OCI-LY1 (cell line): ENCODE data around the gene KCNMB4.

ENCODE experiments used
- H2AFZ ChIP-seq: fragments of 200-600 bp; sonication (generic), shearing (Covaris generic); 2 replicates; pipeline ENCODE4 v1.6.0; 2014; ENCODE audit warnings: antibody characterized with exemption, mild to moderate bottlenecking, low read length
- H3F3A ChIP-seq: fragments of 200-600 bp; sonication (generic), shearing (Covaris generic); 2 replicates; pipeline ENCODE4 v1.6.0; 2014; ENCODE audit warnings: mild to moderate bottlenecking, antibody characterized with exemption, low read length, moderate library complexity; ENCODE audit not compliant: insufficient read depth
- H3K27ac ChIP-seq: fragments of 200-600 bp; sonication (generic); 2 replicates; pipeline ENCODE4 v1.5.1; 2014; ENCODE audit warnings: low read length, mixed run types, mild to moderate bottlenecking, low read depth; ENCODE audit not compliant: poor library complexity, severe bottlenecking
- H3K27me3 ChIP-seq: fragments of 200-600 bp; sonication (generic); 2 replicates; pipeline ENCODE4 v1.6.0; 2014; ENCODE audit warnings: antibody characterized with exemption, mild to moderate bottlenecking, low read length, moderate library complexity; ENCODE audit not compliant: insufficient read depth
- H3K36me3 ChIP-seq: fragments of 200-600 bp; sonication (generic); 2 replicates; pipeline ENCODE4 v1.6.1; 2014; ENCODE audit warnings: mild to moderate bottlenecking, antibody characterized with exemption, low read length, moderate library complexity, mixed read lengths; ENCODE audit not compliant: insufficient read depth
- H3K4me1 ChIP-seq: fragments of 200-600 bp; sonication (generic); 2 replicates; pipeline ENCODE4 v1.5.1; 2014; ENCODE audit warnings: mild to moderate bottlenecking, low read length, moderate library complexity; ENCODE audit not compliant: insufficient read depth, severe bottlenecking
- H3K4me2 ChIP-seq: fragments of 200-600 bp; sonication (generic), shearing (Covaris generic); 2 replicates; pipeline ENCODE4 v1.6.1; 2014; ENCODE audit warnings: low read length
- H3K4me3 ChIP-seq: fragments of 200-600 bp; sonication (generic); 2 replicates; pipeline ENCODE4 v1.5.1; 2014; ENCODE audit warnings: low read length, low read depth, mild to moderate bottlenecking, mixed read lengths; ENCODE audit not compliant: poor library complexity, severe bottlenecking
- H3K79me2 ChIP-seq: fragments of 200-600 bp; shearing (Covaris generic); 2 replicates; pipeline ENCODE4 v1.6.1; 2016; ENCODE audit warnings: mixed run types, low read length, mixed read lengths; ENCODE audit not compliant: insufficient read depth
- H3K9ac ChIP-seq: fragments of 200-600 bp; sonication (generic), shearing (Covaris generic); 2 replicates; pipeline ENCODE4 v1.6.1; 2014; ENCODE audit warnings: mild to moderate bottlenecking, low read length, mixed read lengths
- H3K9me2 ChIP-seq: fragments of 200-600 bp; sonication (generic), shearing (Covaris generic); 2 replicates; pipeline ENCODE4 v1.6.1; 2014; ENCODE audit warnings: low read depth, mild to moderate bottlenecking, low read length, mixed read lengths
- H3K9me3 ChIP-seq: fragments of 200-600 bp; shearing (Covaris generic); 2 replicates; pipeline ENCODE4 v1.6.1; 2014; ENCODE audit warnings: low read length, mixed read lengths
- H4K20me1 ChIP-seq: fragments of 200-600 bp; sonication (generic), shearing (Covaris generic); 2 replicates; pipeline ENCODE4 v1.6.0; 2016; ENCODE audit warnings: mild to moderate bottlenecking, low read length; ENCODE audit not compliant: insufficient read depth
- EZH2 ChIP-seq: fragments of 200-600 bp; sonication (generic), shearing (Covaris generic); IDR thresholded peaks from 2 replicates; pipeline ENCODE4 v1.8.0; 2017; ENCODE audit warnings: borderline replicate concordance, mixed run types, mild to moderate bottlenecking, antibody characterized with exemption, low read length, moderate library complexity, mixed read lengths
- TF ChIP-seq, protein P1 (sequence below): fragments of 200-600 bp; sonication (generic), shearing (Covaris generic); IDR thresholded peaks from 2 replicates; pipeline ENCODE4 v1.5.1; 2017; ENCODE audit warnings: mild to moderate bottlenecking, antibody characterized with exemption, low read length, moderate library complexity, mixed read lengths

Gene KCNMB4, protein sequence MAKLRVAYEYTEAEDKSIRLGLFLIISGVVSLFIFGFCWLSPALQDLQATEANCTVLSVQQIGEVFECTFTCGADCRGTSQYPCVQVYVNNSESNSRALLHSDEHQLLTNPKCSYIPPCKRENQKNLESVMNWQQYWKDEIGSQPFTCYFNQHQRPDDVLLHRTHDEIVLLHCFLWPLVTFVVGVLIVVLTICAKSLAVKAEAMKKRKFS

DNA sequence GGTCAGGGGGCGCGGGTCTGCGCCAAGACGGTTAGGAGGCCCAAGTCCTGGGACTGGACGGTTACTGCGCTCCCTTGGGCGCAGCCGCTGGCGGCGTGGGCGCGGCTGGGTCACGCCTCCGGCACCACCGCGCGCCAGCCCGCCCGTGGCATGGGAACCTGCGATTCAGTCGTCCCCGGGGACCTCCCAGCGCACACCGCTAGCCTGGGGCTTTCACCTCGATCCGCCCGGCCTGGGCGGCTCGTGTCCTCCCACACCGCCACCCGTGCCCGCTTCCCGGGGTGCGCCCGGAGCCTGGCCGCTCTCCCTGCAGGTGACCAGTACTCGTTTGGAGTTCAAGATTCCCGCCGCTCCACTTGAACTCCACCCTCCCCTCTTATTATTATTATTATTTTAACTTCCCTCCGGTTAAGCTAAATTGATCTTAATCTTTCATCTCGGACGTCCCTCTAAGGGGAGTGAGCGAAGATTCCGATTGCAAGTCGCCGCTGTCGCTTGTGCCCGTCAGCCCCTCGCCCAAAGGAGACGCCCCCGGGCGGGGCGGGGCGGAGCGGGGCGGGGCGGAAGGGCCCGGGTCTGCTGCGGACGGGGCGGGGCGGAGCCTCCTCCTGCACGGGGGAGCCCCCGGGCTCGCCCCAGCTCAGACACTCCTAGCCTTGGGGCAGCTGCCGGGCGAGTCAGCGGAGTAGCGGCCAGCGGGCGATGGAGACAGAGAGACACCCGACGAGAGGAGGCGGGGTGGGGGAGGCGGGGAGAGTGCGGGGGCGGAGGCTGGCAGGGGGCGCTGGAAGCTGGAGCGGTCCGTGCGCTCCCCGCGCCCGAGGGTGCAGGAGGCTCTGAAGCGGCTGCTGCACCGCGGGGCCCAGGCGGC lies at the start of gene KCNMB4:
TSS of gene KCNMB4 (plus strand) at position 643 of the 871 bp plus-strand sequence. CDS start 445 bp downstream, outside the sequence.
- Histone ChIP-seq H2AFZ (peak within 1 kb of the TSS; percentile 17; the same call in 1 of the 2 replicates), H3K9me2 (no peaks in the 10 kb centered on the region), H3K4me3 (peak within 1 kb of the TSS; percentile 85), H3F3A (peaks cover 4% of the 10 kb centered on the region; the same call in 1 of the 2 replicates), H4K20me1 (no peaks in the 10 kb centered on the region), H3K36me3 (no peaks in the 10 kb centered on the region), H3K9ac (peak within 1 kb of the TSS; percentile 78), H3K27ac (peak within 1 kb of the TSS; percentile 68), H3K4me1 (peaks cover 30% of the 10 kb centered on the region), H3K79me2 (peaks cover 30% of the 10 kb centered on the region), H3K27me3 (no peaks in the 10 kb centered on the region), H3K9me3 (no peaks in the 10 kb centered on the region), H3K4me2 (peak within 1 kb of the TSS; percentile 82)
- TF ChIP-seq, protein P1, sequence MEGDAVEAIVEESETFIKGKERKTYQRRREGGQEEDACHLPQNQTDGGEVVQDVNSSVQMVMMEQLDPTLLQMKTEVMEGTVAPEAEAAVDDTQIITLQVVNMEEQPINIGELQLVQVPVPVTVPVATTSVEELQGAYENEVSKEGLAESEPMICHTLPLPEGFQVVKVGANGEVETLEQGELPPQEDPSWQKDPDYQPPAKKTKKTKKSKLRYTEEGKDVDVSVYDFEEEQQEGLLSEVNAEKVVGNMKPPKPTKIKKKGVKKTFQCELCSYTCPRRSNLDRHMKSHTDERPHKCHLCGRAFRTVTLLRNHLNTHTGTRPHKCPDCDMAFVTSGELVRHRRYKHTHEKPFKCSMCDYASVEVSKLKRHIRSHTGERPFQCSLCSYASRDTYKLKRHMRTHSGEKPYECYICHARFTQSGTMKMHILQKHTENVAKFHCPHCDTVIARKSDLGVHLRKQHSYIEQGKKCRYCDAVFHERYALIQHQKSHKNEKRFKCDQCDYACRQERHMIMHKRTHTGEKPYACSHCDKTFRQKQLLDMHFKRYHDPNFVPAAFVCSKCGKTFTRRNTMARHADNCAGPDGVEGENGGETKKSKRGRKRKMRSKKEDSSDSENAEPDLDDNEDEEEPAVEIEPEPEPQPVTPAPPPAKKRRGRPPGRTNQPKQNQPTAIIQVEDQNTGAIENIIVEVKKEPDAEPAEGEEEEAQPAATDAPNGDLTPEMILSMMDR, result no peak
- no peak for TF ChIP-seq EZH2

DNA sequence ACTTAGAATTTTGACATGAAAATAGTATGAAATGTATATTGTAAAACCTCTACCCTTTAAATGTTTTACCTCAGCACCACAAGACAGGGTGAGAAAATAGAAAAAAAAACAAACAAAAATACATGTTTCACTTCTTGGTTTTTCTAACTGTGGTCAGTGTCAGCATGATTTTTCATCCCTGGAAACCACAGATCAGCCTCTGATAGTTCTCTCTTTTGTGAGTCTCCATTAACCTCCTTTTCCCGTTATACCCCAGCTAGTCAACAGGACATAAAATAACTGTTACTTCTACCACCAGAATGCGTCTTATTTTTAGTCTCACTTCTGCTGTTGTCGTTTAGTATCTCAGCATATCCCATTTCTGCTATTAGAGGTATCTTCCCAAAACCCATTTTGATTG lies 48.3 kb upstream of the KCNMB4 start:
- H3K79me2 ChIP-seq, result peaks cover 39% of the 10 kb centered on the region
- H3F3A ChIP-seq, result no peaks in the 10 kb centered on the region
- H2AFZ ChIP-seq, result no peak overlapping the region
- no peak for TF ChIP-seq EZH2
- TF ChIP-seq, protein P1, result no peak
- H3K9me2 ChIP-seq, result no peaks in the 10 kb centered on the region
- H3K4me3 ChIP-seq, result no peak overlapping the region
- H3K36me3 ChIP-seq, result peaks cover 52% of the 10 kb centered on the region
- H3K9me3 ChIP-seq, result no peaks in the 10 kb centered on the region
- H4K20me1 ChIP-seq, result no peaks in the 10 kb centered on the region
- peaks cover 25% of the 10 kb centered on the region for H3K4me1 ChIP-seq
- 0 out of 2 replicates have a peak overlapping the region, but pooled peaks have one; percentile 10 for H3K4me2 ChIP-seq
- peak overlapping the region; percentile 32 for H3K27ac ChIP-seq
- H3K27me3 ChIP-seq, result no peaks in the 10 kb centered on the region
- H3K9ac ChIP-seq, result no peak overlapping the region

DNA sequence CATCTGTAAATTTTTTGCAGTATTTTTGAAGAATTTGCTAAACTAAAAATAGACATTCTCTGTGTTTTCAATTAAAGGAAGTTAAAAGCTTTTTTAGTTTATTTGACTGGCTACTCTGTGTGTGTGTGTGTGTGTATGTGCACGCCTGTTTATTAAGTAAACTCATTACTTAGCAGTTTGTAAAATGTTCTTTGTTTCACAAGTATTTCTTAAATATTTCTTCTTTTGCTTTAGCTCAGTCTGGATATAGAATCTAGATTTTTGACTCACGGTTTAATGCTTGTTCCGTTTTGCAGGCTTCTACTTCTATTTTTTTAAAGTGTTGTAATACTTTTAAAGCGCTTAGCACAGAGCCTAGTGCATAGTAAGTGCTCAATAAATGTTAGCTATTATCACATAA lies 46.5 kb upstream of the KCNMB4 start:
- Histone ChIP-seq H3K4me2 (no peak overlapping the region), H3K36me3 (peaks cover 59% of the 10 kb centered on the region)

More for the DNA sequence above, 46.5 kb upstream of the KCNMB4 start:
- Histone ChIP-seq H2AFZ (no peak overlapping the region), H3K27me3 (no peaks in the 10 kb centered on the region), H3K9me2 (no peaks in the 10 kb centered on the region), H3K9me3 (no peaks in the 10 kb centered on the region), H3K9ac (no peak overlapping the region), H3K4me3 (no peak overlapping the region), H4K20me1 (no peaks in the 10 kb centered on the region), H3K79me2 (peaks cover 24% of the 10 kb centered on the region; the same call in 1 of the 2 replicates), H3K4me1 (peaks cover 25% of the 10 kb centered on the region), H3K27ac (no peak overlapping the region), H3F3A (no peaks in the 10 kb centered on the region)
- TF ChIP-seq, protein P1, result no peak
- no peak for TF ChIP-seq EZH2
